Fibroblast of lung (primary cell): ENCODE results near the gene BMP7. TPM values are rescaled to one million over a fixed set of nuclear protein-coding genes. Genes with fewer than 3 reads are reported as not detected.

Source experiments
- DNase-seq, 2 donors: peaks; one replicate each; pipeline versions ENCODE4 v3.0.0 to v3.0.0-alpha.2; 2010; ENCODE audit warnings: low read depth in 2 of 2
- H2AFZ ChIP-seq: 2 replicates; pipeline ENCODE4 v1.5.1; 2012; ENCODE audit warnings: low read length, control low read depth, inconsistent platforms
- H3K27ac ChIP-seq: 2 replicates; pipeline ENCODE4 v1.5.1; 2011; ENCODE audit warnings: low read length, control low read depth; ENCODE audit not compliant: insufficient read depth
- H3K27me3 ChIP-seq: 2 replicates; pipeline ENCODE4 v1.5.1; 2011; ENCODE audit warnings: mild to moderate bottlenecking, low read length; ENCODE audit not compliant: control insufficient read depth, insufficient read depth
- H3K36me3 ChIP-seq: 2 replicates; pipeline ENCODE4 v1.5.1; 2011; ENCODE audit warnings: low read length; ENCODE audit not compliant: control insufficient read depth, insufficient read depth
- H3K4me1 ChIP-seq: 2 replicates; pipeline ENCODE4 v1.5.1; 2011; ENCODE audit warnings: low read length; ENCODE audit not compliant: control insufficient read depth, insufficient read depth; ENCODE audit errors: extremely low read depth
- H3K4me2 ChIP-seq: 2 replicates; pipeline ENCODE4 v1.5.1; 2011; ENCODE audit warnings: low read length, control low read depth; ENCODE audit not compliant: insufficient read depth; ENCODE audit errors: extremely low read depth
- H3K4me3 ChIP-seq, 4 experiments: fragments of 200-600 bp in 1 of 4; sonication (generic) in 1 of 4; replicated peaks in 1 of 4; 2 replicates each; pipeline ENCODE4 v1.5.1; 2011 to 2016; ENCODE audit warnings: low read length in 4 of 4, low read depth in 3 of 4, mild to moderate bottlenecking in 3 of 4, control low read depth in 2 of 4, inconsistent platforms in 1 of 4, mixed read lengths in 1 of 4; ENCODE audit not compliant: insufficient read depth in 1 of 4; ENCODE audit errors: control extremely low read depth in 1 of 4
- H3K79me2 ChIP-seq: 2 replicates; pipeline ENCODE4 v1.5.1; 2012; ENCODE audit warnings: mild to moderate bottlenecking, low read length, inconsistent platforms; ENCODE audit not compliant: control insufficient read depth, insufficient read depth
- H3K9ac ChIP-seq: 2 replicates; pipeline ENCODE4 v1.5.1; 2011; ENCODE audit warnings: mild to moderate bottlenecking, low read length, control low read depth; ENCODE audit not compliant: insufficient read depth
- H3K9me3 ChIP-seq: 2 replicates; pipeline ENCODE4 v1.5.1; 2012; ENCODE audit warnings: low read depth, low read length; ENCODE audit not compliant: control insufficient read depth, insufficient read depth
- H4K20me1 ChIP-seq: 2 replicates; pipeline ENCODE4 v1.5.1; 2011; ENCODE audit warnings: low read length; ENCODE audit not compliant: control insufficient read depth, insufficient read depth; ENCODE audit errors: extremely low read depth
- EZH2 ChIP-seq: IDR thresholded peaks from 2 replicates; pipeline ENCODE4 v1.5.1; 2012; ENCODE audit warnings: low read length, control low read depth, mild to moderate bottlenecking; ENCODE audit errors: missing control alignments
- polyA plus RNA-seq, 2 donors: library from polyadenylated mRNA; depleted of rRNA in 1 of 2; stranded (reverse) in 1 of 2; unstranded in 1 of 2; fragments of >200 nt; gene quantifications; 2 replicates each; pipeline ENCODE4 v1.2.1, GENCODE V29; 2011 to 2012; ENCODE audit warnings: missing spikeins in 1 of 2
- total RNA-seq: library from RNA; depleted of rRNA; stranded (reverse); fragments of >200 nt; gene quantifications from 2 replicates; pipeline ENCODE4 v1.2.1, GENCODE V29; 2014
- TF ChIP-seq, protein P1 (sequence below), 2 donors: IDR thresholded peaks in 1 of 2; conservative IDR thresholded peaks in 1 of 2; 1 replicate in 1 of 2; 2 replicates in 1 of 2; pipeline ENCODE4 v1.5.1; 2011 to 2012; ENCODE audit warnings: low read length in 2 of 2, control low read depth in 1 of 2, inconsistent platforms in 1 of 2, low read depth in 1 of 2, mild to moderate bottlenecking in 1 of 2

Gene BMP7
- total and polyA plus RNA-seq, 2 donors (not counting 1 experiment from before 2014, with no cell fraction given): not detected

DNA sequence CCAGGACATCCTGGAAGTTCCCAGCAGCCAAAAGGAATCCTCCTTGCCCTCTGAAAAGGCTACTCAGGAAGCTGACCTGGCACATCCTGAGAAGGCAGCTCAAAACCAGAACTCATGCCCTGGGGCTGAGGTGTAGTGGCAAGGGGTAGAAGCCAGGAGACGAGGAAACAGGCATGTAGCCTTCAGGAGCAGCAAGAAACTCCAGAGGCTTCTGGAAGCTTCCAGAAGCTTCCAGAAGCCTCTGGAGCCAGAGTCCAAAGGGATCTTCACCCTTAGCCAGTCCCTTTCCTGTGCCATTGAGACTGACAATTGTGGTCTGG is 43.9 kb downstream of the BMP7 start:
- H3K36me3 ChIP-seq: no peaks in the 10 kb centered on the region
- H3K4me1 ChIP-seq: no peaks in the 10 kb centered on the region
- H3K27me3 ChIP-seq: no peaks in the 10 kb centered on the region
- no peak overlapping the region for H3K27ac ChIP-seq
- TF ChIP-seq, protein P1, sequence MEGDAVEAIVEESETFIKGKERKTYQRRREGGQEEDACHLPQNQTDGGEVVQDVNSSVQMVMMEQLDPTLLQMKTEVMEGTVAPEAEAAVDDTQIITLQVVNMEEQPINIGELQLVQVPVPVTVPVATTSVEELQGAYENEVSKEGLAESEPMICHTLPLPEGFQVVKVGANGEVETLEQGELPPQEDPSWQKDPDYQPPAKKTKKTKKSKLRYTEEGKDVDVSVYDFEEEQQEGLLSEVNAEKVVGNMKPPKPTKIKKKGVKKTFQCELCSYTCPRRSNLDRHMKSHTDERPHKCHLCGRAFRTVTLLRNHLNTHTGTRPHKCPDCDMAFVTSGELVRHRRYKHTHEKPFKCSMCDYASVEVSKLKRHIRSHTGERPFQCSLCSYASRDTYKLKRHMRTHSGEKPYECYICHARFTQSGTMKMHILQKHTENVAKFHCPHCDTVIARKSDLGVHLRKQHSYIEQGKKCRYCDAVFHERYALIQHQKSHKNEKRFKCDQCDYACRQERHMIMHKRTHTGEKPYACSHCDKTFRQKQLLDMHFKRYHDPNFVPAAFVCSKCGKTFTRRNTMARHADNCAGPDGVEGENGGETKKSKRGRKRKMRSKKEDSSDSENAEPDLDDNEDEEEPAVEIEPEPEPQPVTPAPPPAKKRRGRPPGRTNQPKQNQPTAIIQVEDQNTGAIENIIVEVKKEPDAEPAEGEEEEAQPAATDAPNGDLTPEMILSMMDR (conservative IDR thresholded peaks at IDR 0.05 in 1 of 2, IDR thresholded peaks at IDR 0.05 in 1 of 2; ENCODE audit: low read depth in 1 of 2, low read length in 2 of 2): no peak
- no peak for TF ChIP-seq EZH2
- H3K9ac ChIP-seq: no peak overlapping the region
- H4K20me1 ChIP-seq: no peaks in the 10 kb centered on the region
- H3K9me3 ChIP-seq: no peaks in the 10 kb centered on the region
- H3K4me2 ChIP-seq: no peak overlapping the region
- no peak overlapping the region for H2AFZ ChIP-seq
- H3K4me3 ChIP-seq: no peak overlapping the region
- no peaks in the 10 kb centered on the region for H3K79me2 ChIP-seq
- DNase-seq: no peak

DNA sequence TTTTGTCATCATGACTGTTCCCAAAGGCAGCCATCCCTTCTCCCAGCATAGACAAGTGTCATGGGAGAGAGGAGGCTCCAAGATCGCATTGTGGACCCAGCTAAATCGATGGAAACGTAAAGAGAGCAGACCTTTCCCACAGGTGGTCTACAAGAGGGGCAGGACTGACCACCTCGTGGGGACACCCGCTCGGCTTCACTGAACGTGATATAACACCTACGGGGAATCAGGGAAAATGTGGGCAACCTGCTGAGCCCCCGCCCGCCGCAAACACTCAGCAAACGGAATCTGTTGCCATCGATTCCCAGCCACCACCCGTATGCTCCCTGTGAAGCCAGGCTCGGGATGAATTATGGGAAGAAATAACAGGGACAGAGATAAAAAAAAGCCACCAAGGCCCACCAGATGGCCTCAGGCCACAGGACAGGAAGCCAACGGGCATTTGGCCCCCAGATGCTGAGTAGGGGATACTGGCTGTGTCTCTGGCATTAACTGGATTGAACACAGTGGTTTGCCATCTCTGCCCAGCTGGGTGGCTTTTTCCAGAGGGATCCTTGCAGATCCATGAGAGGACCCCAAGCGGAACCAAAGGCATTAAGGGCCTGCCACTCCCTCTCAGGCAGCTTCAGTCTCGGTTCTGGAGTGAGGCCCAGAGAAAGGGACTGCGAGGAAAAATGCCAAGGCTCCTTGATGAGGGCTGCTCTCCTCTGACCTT is 44.4 kb downstream of the BMP7 start:
- Histone ChIP-seq H3K9ac (no peak overlapping the region), H3K4me1 (no peaks in the 10 kb centered on the region), H3K79me2 (no peaks in the 10 kb centered on the region), H3K4me3 (no peak overlapping the region), H3K27ac (no peak overlapping the region), H3K27me3 (no peaks in the 10 kb centered on the region), H3K9me3 (no peaks in the 10 kb centered on the region), H4K20me1 (no peaks in the 10 kb centered on the region), H3K4me2 (no peak overlapping the region), H2AFZ (no peak overlapping the region), H3K36me3 (no peaks in the 10 kb centered on the region)
- no peak for DNase-seq
- TF ChIP-seq EZH2: no peak
- TF ChIP-seq, protein P1 (conservative IDR thresholded peaks at IDR 0.05 in 1 of 2, IDR thresholded peaks at IDR 0.05 in 1 of 2; ENCODE audit: low read depth in 1 of 2, low read length in 2 of 2): no peak

DNA sequence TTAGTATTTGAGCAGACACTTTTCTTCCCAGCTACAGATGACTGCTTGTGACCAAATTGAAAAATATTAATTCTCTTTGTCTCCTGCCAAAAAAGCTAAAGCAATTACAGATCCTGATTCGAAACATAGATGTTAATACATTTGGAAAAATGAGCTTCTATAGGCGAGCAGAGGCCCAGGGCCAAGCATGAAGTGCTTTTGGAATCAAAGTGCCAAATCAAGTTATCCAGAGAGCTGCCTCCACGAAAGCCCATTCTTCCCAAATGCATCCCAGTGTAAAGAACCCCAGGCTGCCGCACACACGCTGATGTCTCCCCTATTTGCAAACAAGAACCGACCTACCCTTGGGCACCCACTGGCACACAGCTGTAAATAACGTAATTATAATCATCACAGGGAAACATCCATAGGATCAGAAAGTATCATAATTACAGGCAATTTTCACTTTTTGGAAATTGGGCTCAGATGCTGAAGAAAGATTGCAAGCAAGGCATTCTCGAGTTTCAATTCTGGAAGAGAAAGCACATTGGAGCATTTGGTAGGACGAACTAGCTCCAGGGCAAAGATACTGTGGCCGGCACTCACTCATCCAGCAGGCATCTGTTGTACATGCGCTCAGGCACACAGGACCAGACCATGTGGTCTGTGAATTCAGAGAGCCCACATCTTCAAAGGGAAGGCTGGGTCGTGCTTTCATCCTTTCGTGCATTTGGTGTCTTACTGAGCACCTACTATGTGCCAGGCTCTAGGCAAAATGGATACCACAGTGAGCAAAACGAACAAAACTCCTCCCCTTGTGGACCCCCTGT is 45.9 kb downstream of the BMP7 start:
- no peaks in the 10 kb centered on the region for H3K4me1 ChIP-seq
- H3K4me3 ChIP-seq: no peak overlapping the region
- H3K36me3 ChIP-seq: no peaks in the 10 kb centered on the region
- H3K9me3 ChIP-seq: no peaks in the 10 kb centered on the region
- H3K27me3 ChIP-seq: no peaks in the 10 kb centered on the region
- no peak overlapping the region for H2AFZ ChIP-seq
- no peaks in the 10 kb centered on the region for H4K20me1 ChIP-seq
- H3K4me2 ChIP-seq: no peak overlapping the region
- H3K27ac ChIP-seq: no peak overlapping the region
- no peak for DNase-seq
- TF ChIP-seq, protein P1 (conservative IDR thresholded peaks at IDR 0.05 in 1 of 2, IDR thresholded peaks at IDR 0.05 in 1 of 2; ENCODE audit: low read depth in 1 of 2, low read length in 2 of 2): no peak
- no peak for TF ChIP-seq EZH2
- H3K9ac ChIP-seq: no peak overlapping the region
- H3K79me2 ChIP-seq: no peaks in the 10 kb centered on the region
